ENCODE data around the gene SLITRK3.
A peak's percentile ranks its signal among the peaks of the same experiment; 100 is the strongest.

SLITRK3 gene, protein sequence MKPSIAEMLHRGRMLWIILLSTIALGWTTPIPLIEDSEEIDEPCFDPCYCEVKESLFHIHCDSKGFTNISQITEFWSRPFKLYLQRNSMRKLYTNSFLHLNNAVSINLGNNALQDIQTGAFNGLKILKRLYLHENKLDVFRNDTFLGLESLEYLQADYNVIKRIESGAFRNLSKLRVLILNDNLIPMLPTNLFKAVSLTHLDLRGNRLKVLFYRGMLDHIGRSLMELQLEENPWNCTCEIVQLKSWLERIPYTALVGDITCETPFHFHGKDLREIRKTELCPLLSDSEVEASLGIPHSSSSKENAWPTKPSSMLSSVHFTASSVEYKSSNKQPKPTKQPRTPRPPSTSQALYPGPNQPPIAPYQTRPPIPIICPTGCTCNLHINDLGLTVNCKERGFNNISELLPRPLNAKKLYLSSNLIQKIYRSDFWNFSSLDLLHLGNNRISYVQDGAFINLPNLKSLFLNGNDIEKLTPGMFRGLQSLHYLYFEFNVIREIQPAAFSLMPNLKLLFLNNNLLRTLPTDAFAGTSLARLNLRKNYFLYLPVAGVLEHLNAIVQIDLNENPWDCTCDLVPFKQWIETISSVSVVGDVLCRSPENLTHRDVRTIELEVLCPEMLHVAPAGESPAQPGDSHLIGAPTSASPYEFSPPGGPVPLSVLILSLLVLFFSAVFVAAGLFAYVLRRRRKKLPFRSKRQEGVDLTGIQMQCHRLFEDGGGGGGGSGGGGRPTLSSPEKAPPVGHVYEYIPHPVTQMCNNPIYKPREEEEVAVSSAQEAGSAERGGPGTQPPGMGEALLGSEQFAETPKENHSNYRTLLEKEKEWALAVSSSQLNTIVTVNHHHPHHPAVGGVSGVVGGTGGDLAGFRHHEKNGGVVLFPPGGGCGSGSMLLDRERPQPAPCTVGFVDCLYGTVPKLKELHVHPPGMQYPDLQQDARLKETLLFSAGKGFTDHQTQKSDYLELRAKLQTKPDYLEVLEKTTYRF

DNA sequence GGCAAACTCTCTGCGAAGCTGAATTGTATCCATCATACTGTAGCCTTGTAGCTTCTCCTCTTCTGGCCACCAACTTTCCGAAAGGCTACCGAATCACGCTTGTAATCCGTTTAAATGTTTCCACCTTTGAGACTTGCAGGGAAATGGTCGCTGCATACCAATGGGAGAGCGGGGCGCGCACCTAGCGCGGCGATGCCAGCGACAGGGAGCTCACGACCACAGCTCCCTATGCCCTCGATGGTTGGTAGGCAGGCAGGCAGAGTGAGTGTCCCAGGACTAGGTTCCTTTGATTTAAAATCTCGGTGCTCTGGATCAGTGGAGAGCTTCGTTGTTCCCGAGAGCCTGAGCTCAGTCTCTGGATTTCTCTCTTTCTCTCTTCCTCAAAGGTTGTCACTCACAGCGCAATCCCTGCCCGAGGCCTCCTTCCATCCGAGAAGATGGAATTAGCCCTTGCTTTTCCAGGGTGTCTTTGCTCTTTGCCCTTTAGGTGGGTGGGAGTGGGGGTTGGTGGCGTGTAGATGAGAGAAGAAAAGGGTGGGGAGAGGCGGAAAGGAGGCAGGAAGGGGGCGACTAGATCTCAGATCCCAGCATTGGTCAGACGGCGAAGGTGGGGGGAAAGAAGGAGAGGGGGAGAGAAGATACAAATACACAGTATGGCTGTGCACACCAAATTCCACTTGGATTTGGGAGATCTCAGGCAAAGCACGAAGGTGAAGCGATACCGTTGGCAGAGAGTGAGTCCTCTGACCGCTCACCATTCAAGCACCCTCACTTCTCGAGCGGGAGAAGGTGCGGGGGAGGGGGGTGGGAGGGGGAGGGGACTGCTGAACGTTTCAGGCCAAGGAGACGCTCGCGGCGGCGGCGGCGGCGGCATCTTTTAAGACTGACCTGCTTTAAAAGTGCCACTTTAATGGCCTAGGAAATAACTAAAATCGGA is at the start of gene SLITRK3:
Gene SLITRK3, minus strand, starts transcription at position 745 of the 937 bp plus-strand sequence. CDS start 5,554 bp downstream, outside the sequence.
- no peak for DNase-seq (ENCODE audit: low spot score)

DNA sequence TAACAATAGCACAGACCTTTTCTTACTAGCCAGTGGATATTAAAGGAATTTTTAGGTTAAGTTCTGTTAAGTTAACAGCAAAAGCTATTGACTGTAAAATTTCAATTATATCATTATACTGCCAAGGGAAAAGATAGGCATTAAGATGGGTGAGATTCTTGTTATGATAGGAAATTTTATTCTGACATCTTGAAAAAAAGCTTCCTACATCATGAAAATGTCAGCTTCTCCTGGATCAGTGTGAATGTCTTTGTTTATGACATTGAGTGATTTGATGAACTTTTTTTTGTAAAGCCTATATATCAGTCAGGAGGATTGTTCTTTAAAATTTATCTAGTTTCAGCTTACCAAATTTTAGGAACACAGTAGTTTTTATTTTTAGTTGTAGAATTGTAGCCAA is 47.4 kb upstream of the SLITRK3 start:
- no peak for DNase-seq (ENCODE audit: low spot score)

DNA sequence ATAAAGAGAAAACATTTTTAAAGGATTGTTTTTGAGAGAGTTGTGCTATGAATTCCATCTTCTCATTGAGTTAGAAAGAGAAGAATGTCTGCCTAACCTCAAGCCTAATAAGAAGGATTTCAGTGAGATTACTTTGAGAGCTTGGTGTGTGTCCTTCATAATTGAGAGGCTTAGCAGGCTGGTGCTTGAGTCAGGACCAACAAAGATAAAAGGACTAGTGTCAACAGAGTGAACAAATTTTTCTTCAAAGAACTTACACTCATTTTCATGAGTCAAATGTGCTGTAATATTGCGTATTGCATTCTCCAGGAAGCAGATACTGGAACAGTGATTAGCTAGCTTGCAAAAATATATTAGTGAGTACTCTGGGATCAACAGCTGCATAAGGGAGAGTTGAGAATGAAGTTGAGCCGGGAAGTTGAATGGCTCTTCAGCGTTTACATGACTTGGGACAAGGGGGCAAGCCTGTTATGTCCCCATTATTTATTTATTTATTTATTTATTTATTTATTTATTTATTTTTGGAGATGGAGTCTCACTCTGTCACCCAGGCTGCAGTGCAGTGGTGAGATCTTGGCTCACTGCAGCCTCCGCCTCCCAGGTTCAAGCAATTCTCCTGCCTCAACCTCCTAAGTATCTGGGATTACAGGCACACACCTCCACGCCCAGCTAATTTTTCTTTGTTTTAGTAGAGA is 37.5 kb upstream of the SLITRK3 start:
- DNase-seq (ENCODE audit: low spot score): no peak

DNA sequence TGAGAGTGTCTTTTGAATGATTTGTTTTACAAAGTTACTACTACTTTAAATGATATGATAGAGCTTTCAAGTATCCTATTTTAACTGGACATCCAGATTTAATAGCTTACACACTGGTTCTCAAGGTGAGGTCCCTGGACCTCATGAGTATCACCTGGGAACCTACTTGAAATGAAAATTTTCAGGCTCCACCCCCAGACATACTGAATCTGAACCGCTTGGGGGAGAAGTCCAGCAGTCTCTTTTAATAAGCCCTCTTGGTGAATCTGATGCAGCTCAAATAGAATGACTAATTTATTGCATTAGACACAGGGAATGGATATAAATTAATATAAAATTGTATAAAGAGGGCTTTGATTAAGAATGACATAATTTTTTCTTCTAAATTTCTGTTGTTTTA is 29.4 kb upstream of the SLITRK3 start:
- DNase-seq (ENCODE audit: low spot score): no peak

DNA sequence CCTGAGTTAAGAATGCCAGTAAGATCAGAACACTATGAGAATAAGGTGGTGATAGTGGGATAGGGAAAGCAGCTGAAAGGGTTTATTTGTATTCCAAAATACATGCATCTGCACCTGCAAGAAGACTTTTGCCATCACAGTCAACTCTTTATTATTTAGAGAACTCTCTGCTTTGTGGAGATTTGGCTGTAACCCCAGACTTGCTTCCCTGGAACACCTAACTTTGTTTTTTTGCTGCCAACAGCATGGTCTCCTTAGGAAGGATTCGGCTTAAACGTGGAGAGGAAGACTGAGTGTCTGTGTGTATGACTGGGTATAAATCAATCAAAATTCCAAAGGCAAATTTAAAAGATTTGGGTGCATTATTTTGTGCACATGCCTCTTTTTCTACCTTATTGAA is 21.6 kb upstream of the SLITRK3 start:
- no peak for DNase-seq (ENCODE audit: low spot score)

DNA sequence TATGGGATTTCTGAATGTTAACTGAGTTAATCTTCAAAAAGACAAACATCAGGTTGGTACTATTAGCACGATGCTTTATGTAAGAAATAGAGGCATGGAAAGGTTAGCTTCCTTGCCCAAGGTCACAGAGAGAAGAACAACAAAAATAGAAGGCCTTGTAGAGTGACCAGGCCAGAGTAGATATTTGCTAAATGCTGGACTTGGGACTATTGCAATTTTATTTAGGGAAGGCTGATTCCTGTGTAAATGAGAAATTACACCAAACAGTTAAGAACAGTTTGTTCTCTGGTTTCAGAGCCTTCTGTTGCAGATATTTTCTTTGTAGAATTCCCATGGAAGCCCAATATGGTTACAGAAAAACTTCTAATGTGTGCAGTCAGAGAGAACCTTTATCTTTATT is 16.4 kb upstream of the SLITRK3 start:
- no peak for DNase-seq (ENCODE audit: low spot score)

DNA sequence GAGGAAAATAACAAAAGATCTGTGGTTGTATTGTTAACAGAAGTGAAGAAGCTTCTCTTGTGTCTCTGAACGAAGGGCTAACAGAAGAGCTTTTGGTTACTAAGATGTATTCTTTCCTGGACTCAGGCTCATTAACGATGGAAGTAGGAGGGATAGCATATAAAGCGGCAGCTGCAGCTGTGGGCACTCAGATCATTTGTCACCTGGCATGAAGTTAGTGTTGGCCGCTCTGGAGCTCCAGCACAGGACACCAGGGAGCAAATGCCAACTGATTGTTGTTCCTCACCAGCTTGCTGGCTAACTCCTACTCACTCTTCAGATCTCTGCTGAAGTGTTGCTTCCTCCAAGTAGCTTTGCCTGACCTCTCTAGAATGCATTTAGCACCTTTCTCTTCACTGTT is 15.5 kb upstream of the SLITRK3 start:
- no peak for DNase-seq (ENCODE audit: low spot score)

DNA sequence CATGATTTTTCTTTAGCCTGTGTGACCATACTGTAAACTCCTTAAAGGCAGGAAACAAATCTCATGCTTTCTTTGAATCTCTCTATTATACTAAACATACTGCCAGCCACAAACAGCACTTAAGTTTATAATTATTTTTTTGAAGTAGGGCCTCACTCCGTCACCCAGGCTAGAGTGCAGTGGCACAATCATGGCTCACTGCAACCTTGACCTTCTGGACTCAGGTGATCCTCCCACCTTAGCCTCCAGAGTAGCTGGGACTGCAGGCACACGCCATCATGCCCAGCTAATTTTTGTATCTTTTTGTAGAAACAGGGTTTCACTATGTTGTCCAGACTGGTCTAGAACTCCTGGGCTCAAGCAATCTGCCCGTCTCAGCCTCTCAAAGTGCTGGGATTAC is 14.5 kb upstream of the SLITRK3 start:
- DNase-seq (ENCODE audit: low spot score): no peak

DNA sequence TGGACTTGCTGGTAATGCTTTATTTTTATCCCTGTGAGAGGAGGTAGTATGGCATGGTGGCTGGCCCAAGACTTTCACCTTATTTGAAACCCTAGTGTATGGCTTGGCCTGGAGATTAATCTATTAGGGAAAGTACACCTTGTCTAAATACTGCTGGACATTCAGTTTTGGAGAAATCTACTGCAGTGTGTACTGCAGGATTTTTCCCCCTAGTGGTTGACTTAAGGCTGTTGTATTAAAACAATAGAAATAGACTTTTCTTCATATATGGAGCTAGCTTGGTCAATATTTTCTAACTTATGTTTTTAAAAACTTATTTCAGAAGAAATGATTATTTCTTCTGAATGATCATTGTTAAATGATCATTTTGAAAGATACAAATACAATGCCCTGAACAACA is 13.9 kb upstream of the SLITRK3 start:
- no peak for DNase-seq (ENCODE audit: low spot score)

DNA sequence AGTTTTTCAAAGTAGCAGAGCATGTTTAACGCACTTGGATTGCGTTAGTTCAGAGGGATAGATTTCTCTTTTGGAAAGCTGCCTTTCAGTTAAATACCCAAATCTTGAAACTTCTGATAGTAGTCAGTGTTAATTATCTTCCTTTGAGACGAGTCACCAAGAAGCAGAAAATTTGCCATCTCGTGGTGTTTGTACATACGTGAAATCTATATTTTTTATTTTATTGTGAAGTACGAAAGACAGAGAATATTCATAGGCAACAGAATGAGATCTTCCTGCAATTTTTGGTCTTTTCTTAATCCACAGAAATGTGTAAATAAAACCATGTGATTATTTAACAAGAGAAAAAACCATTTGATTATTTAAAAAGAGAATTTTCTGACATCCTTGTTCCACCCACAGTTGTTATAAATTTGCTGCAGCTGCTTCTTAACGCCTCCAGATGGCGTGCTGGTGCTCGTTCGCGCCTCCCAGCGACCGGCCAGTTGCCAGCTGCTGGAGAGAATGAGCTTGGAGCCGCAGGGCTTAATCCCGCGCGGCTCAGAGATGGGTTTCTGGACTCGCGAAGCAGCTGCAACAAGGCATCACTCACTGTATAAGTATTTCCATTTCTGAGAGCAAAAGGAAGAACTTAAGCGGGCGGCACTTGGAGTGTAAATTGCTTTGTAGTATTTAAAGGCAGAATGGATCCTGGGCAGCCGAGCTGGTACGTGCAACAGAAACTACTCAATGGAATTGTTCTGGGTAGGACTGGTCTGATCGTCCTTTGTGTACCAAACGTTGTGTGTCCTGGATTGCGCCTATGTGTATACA is 10.5 kb upstream of the SLITRK3 start:
- peak; percentile 7 for DNase-seq (ENCODE audit: low spot score)

DNA sequence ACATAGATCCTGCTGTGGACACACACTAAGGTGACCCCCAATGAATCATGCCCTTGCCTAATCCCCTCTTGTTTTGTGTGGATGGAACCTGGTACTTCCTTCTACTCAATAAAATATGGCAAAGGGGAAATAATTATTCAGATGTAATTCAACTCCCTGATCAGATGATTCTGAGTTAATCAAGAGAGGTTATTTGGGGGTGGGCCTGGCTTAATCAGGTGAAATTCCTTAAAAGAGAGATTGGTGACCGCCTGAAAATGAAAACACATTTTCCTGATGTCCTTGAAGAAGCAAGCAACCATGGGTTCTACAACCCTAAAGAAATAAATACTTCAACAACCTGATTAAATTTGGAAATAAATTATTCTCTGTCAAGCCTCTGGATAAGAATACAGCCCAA is 8.3 kb upstream of the SLITRK3 start:
- no peak for DNase-seq (ENCODE audit: low spot score)

DNA sequence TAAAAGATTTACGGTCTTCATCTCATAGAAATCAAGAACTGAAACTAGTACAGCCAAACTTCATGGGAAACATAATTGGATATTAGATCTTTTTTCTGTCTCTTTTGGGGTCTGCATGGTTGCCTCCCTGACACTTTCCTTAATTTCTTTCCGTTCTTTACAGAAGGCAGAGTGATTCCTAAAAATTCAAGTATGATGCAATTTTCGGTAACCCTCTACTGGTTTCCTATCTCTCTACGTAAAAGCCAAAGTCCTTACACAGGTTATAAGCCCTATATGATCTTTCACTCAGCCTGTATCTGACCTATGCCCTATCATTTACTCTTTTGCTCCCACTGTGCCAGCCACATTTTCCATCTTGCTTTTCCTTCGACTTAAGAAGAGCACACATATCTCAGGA is 6.8 kb upstream of the SLITRK3 start:
- DNase-seq (ENCODE audit: low spot score): no peak

DNA sequence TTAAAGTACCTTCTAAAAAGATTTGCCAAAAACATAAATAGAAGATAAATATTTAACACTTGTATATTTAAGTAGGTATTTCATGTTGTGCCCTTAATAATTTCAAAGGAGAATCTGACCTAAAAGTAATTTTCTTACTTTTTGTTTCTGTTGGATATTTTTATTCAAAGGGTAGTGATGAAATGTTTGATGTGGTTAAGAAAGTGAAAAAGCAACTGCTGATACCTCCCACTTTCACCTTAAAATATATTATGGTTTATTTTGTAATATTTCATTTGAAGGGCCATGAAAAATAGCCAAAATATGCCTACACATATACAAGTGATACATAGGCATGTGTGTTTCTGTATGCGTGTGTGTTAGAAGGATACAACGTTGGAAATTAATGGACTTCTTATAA is 5.8 kb upstream of the SLITRK3 start:
- DNase-seq (ENCODE audit: low spot score): no peak

DNA sequence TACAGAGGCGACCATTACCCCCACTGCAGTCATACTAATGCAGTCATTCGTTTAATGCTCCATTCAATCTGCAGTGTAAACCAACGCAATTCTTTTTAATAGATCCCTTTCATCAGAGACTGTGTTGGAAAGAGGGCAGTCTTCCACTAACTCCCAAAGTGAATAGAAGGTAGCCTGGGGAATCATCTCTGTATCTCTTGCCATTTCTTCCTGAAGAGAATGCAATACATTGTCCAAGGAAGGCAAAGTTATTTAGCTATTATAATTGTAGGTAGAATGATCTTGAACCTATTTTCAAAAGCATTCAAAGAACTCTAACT is 1.3 kb upstream of the SLITRK3 start:
- no peak for DNase-seq (ENCODE audit: low spot score)

DNA sequence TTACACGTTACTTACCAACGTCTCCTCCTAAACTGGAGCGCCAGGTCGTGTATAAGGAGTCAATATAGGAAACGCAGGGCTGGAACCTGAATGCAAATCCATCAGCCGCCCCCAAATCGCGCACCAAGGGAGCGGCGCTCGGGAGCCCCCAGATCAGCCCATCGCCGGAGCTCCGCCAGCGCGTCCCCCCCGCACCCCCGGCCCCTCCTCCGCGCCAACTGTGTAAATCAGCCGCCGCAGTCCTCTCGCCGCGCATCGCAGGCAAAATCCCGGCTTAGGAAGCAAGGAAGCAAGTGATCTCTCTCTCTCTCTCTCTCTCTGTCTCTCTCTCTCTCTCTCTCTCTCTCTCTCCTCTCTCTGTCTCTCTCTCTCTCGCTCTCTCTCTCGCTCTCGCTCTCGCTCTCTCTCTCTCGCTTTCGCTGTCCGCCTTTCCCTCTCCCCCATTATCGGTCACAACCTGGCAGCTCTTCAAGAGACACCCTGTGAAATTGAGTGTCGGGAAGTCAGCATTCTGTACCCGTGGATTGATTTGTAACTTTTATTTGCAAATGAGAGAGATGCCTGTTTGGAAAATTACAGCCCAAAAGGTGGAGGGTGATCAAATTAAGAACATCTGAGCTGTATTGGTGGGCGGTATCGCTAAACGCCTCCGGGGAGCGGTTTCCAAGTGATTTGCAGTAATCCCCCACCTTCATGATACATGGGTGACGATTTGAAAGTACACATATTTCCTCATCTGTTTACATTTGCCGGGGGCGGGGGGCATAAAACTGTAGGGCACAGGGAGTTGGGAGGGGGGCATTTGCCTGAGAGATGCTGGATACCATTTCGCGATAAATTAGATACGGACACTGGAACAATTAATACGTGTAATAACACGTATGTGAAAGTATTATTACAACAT is 645 bp upstream of the SLITRK3 start:
- DNase-seq (ENCODE audit: low spot score): no peak

DNA sequence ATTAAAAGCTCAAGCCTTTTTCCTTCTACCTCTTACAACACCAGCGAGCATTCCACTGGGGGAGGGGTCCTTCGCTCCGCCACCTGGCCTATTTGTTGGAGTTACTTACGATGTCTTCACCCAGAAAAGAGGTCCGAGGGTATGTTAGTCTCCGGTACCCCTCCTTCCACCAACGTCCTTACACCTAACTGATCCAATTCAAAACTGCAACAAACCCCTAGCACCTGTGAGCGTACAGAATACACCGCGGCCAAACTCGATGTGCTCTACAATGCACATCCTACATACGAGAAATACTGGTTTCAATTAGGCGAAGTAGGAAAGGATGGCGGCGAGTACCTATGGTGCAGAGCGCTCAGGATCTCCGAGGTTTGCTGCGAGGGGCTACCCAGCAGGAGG is 944 bp downstream of the SLITRK3 start:
- DNase-seq (ENCODE audit: low spot score): no peak

DNA sequence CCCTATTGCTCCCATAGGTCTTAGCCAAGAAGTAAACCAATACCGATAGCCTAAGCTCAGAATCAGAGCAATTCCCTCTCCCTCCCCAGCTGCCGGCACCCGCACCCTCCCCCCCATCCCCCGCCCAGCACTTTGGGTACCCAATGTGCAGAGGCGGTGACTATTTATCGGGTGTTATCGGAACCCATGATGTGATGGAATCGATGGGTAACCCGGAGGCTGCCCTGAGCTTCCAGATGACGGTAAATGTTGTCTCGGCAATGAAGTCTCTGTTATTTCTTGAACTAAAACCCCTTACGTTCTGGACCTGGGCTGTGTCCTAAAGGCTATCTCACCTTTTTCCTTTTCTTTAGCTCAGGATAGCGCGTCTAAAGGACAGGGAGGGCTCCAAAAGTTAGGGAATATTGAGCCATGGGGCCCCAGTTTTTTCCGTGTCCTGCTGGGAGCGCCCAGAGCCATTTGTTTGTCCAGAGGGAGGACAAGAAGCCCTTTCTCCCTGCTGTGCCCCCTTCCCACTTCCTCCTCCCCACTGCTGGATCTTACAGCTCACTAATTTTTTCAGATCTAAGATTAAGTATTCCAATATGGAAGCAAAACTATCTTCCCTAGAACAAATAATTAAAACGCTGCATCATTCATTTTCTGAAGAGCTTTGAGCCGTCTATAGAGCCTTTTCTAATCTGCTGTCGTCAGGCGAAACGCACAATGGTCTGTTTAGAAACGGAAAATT is 1.5 kb downstream of the SLITRK3 start:
- no peak for DNase-seq (ENCODE audit: low spot score)

DNA sequence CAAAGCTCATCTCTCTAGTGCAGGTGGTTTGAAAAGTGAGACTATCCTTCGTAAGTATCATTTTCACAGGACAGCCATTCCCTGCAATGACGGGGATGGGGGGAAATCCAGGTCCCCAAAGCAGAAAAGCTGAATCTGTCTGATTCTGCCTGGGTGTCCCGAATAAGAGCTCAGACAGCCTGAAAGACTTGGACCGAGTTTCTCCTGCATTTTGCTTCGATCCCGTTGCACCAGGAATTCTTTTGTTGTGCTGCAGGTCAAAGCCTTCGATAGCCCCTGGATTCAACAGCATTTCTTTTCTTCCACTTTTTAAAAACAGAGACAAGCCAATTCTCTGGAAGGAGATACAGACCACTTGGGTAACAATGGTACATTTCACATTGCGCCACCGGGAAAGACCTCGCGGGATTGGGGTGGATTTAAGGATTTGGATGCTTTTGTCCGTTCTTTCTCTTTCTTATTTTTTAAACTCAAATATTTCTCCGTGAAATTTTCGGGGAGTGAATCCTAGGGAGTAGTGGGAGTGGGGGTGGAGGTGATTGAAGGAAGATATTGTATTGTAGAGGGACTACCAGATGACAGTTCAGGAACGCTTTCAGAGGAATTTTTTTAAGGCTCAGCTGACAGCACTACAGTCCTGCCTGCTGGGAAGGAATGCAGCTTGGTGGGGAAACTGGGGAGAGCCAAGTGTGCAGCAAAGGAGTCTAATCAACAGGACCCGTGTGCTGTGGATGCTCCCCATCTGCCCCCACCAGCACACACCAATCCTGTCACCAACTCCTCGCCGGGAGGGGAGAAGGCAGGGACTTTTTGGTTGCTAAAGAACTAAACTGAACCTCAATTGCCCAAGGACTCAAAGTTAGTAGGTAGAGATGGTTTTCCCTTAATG is 2.6 kb downstream of the SLITRK3 start:
- no peak for DNase-seq (ENCODE audit: low spot score)

Data from hematopoietic multipotent progenitor cell treated with erythropoietin and hydrocortisone succinate and interleukin-3 and kit ligand, for 17 days (in vitro differentiated cells).